OCI-LY7 (cell line): ENCODE results near the gene MBTPS1.

Experiments
- CTCF ChIP-seq: fragments of 200-600 bp; sonication (generic); conservative IDR thresholded peaks from 2 replicates; pipeline ENCODE4 v1.5.1; 2014; ENCODE audit warnings: mild to moderate bottlenecking, antibody characterized with exemption, low read length, moderate library complexity, mixed read lengths
- EZH2phosphoT487 ChIP-seq: fragments of 200-600 bp; sonication (generic); IDR thresholded peaks from 2 replicates; pipeline ENCODE4 v1.6.1; 2018; ENCODE audit warnings: low read depth, borderline replicate concordance, mild to moderate bottlenecking, mixed run types, antibody characterized with exemption, low read length, moderate library complexity, mixed read lengths

GRCh38 chr16:84040226-84040822 lies 76.4 kb downstream of the MBTPS1 start:
- TF ChIP-seq CTCF (no peak), EZH2phosphoT487 (no peak)
